GM12891 (cell line): ENCODE data around the gene MMP14.
A peak's percentile ranks its signal among the peaks of the same experiment; 100 is the strongest.

Experiments
- DNase-seq: peaks from one replicate; pipeline ENCODE4 v3.0.0; 2011; ENCODE audit warnings: low spot score; ENCODE audit not compliant: insufficient read length
- FAIRE-seq: peaks from 2 replicates; lab custom pipeline; 2011; peaks lifted over from hg19 to GRCh38; lab: Jason Lieb, UNC
- PAX5 ChIP-seq: IDR thresholded peaks from 2 replicates; pipeline ENCODE4 v1.6.1; 2011; ENCODE audit warnings: low read length, moderate library complexity, mild to moderate bottlenecking; ENCODE audit not compliant: insufficient read depth, severe bottlenecking
- POLR2A ChIP-seq: IDR thresholded peaks from 2 replicates; pipeline ENCODE4 v1.6.1; 2011; ENCODE audit warnings: low read depth, low read length, control low read depth
- POLR2AphosphoS5 ChIP-seq: IDR thresholded peaks from 2 replicates; pipeline ENCODE4 v1.6.1; 2011; ENCODE audit warnings: low read depth, low read length, control low read depth
- POU2F2 ChIP-seq: IDR thresholded peaks from 2 replicates; pipeline ENCODE4 v1.6.1; 2011; ENCODE audit warnings: low read depth, mild to moderate bottlenecking, control low read depth, low read length, moderate library complexity
- SPI1 ChIP-seq: IDR thresholded peaks from 2 replicates; pipeline ENCODE4 v1.6.1; 2011; ENCODE audit warnings: low read depth, low read length, control low read depth
- TAF1 ChIP-seq: IDR thresholded peaks from 2 replicates; pipeline ENCODE4 v1.6.1; 2011; ENCODE audit warnings: low read depth, low read length, control low read depth

MMP14 gene

DNA sequence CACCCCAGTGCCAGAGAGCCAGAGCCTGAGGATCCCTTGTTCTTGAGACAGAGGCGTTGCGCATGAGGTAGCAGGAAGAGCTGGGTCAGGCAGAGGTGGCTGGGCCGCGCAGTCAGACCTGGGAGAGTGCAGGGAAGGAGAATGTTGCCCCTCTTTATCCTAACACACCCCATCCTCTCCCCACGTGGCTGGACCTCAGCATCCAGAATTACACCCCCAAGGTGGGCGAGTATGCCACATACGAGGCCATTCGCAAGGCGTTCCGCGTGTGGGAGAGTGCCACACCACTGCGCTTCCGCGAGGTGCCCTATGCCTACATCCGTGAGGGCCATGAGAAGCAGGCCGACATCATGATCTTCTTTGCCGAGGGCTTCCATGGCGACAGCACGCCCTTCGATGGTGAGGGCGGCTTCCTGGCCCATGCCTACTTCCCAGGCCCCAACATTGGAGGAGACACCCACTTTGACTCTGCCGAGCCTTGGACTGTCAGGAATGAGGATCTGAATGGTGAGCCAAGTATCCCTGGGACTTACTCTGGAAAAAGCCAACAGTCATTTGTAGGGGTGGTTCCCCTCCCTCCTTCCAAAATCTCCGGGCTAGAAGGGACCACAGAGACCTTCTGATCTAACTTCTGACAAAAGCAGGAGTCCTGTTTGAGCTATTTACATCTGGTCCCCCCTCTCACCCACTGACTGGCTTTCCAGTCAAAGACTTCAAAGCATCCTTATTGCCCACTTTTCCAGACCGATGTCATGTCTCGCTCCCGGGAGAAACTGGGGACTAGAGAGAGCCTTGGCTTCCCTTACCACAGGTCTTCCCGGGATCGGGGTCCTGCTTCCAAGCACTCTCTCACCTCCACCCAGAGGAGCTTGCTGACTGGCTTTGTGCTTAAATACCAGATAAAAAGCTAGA, 6.1 kb downstream of the MMP14 start:
- no peak for DNase-seq
- FAIRE-seq = no peak

DNA sequence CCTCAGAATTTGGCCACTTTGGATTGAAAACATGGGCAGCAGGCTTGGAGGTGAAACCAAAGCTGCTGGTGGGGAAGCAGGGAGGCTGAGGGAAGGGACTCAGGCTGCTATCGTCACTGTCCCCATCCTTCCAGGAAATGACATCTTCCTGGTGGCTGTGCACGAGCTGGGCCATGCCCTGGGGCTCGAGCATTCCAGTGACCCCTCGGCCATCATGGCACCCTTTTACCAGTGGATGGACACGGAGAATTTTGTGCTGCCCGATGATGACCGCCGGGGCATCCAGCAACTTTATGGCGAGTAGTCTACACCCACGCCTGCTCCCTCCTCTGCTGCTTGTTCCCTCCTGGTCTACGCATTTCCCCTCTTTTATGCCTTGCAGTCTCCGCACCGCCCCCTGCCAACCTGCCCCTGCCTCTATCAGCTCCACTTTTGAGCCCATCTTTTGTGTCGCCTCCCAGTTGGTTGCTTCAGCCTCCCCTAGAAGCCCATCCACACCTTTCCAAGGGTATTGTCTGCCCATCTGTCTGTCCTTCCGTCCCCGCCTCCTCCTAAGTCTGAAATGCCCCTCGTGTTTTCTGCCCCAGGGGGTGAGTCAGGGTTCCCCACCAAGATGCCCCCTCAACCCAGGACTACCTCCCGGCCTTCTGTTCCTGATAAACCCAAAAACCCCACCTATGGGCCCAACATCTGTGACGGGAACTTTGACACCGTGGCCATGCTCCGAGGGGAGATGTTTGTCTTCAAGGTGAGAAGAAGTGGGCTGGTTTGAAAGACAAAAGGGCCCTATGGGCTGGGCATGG, 6.9 kb downstream of the MMP14 start:
- FAIRE-seq (no peak), DNase-seq (no peak)
- no peak for TF ChIP-seq PAX5
- no peak for TF ChIP-seq POU2F2
- no peak for TF ChIP-seq TAF1
- no peak for TF ChIP-seq POLR2AphosphoS5
- TF ChIP-seq SPI1 = no peak
- TF ChIP-seq POLR2A = no peak

More for the DNA sequence above, 6.1 kb downstream of the MMP14 start:
- TF ChIP-seq POU2F2 (no peak), POLR2A (no peak), PAX5 (no peak), SPI1 (no peak), POLR2AphosphoS5 (no peak), TAF1 (no peak)

DNA sequence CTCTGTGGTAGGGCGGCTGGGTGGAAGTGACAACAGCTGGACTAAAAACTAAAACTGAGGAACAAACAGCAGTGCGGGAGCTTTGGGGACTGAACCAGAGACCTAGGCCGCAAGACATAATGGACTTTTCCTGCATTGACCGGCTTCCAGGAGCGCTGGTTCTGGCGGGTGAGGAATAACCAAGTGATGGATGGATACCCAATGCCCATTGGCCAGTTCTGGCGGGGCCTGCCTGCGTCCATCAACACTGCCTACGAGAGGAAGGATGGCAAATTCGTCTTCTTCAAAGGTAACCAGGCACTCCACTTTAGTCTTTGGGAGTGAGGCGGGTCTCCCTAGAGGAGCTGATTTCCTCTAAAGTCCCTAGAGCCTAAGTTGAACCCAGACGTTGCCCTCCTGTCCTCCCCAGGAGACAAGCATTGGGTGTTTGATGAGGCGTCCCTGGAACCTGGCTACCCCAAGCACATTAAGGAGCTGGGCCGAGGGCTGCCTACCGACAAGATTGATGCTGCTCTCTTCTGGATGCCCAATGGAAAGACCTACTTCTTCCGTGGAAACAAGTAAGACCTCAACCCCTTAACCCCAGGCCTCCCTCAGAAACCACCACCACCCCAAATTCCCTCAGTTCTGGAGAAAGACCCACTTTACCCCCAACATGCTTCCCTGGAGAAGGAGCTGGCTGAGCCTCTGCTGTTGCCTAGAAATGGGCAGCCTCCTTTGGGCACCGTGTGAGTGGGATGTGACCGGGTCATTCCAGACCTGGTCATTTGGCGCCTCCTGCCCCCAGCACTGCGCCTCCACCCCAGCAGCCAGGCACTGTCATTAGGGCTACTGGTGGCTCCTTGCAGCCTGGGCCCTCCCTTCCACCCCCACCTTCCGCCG, 8.1 kb downstream of the MMP14 start:
- DNase-seq (no peak), FAIRE-seq (no peak)
- TF ChIP-seq POU2F2 = no peak
- TF ChIP-seq SPI1 = no peak
- TF ChIP-seq PAX5 = no peak
- TF ChIP-seq TAF1 = no peak
- no peak for TF ChIP-seq POLR2A
- no peak for TF ChIP-seq POLR2AphosphoS5

DNA sequence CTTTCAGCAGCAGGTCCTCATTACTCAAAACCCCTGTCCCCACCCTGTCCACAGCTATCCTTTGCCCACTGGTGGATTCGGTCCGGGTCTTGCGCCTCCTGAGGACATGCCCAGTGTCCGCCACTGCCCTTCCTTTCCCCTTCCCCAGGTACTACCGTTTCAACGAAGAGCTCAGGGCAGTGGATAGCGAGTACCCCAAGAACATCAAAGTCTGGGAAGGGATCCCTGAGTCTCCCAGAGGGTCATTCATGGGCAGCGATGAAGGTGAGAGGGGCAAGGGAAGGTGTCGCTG, 8.7 kb downstream of the MMP14 start:
- FAIRE-seq = no peak
- TF ChIP-seq POLR2AphosphoS5 (no peak), POLR2A (no peak), TAF1 (no peak), POU2F2 (no peak), PAX5 (no peak), SPI1 (no peak)

DNA sequence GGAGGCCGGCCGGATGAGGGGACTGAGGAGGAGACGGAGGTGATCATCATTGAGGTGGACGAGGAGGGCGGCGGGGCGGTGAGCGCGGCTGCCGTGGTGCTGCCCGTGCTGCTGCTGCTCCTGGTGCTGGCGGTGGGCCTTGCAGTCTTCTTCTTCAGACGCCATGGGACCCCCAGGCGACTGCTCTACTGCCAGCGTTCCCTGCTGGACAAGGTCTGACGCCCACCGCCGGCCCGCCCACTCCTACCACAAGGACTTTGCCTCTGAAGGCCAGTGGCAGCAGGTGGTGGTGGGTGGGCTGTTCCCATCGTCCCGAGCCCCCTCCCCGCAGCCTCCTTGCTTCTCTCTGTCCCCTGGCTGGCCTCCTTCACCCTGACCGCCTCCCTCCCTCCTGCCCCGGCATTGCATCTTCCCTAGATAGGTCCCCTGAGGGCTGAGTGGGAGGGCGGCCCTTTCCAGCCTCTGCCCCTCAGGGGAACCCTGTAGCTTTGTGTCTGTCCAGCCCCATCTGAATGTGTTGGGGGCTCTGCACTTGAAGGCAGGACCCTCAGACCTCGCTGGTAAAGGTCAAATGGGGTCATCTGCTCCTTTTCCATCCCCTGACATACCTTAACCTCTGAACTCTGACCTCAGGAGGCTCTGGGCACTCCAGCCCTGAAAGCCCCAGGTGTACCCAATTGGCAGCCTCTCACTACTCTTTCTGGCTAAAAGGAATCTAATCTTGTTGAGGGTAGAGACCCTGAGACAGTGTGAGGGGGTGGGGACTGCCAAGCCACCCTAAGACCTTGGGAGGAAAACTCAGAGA, 9.6 kb downstream of the MMP14 start:
- no peak for TF ChIP-seq POLR2AphosphoS5
- FAIRE-seq = no peak
- no peak for DNase-seq

More for the DNA sequence above, 8.7 kb downstream of the MMP14 start:
- DNase-seq = no peak

DNA sequence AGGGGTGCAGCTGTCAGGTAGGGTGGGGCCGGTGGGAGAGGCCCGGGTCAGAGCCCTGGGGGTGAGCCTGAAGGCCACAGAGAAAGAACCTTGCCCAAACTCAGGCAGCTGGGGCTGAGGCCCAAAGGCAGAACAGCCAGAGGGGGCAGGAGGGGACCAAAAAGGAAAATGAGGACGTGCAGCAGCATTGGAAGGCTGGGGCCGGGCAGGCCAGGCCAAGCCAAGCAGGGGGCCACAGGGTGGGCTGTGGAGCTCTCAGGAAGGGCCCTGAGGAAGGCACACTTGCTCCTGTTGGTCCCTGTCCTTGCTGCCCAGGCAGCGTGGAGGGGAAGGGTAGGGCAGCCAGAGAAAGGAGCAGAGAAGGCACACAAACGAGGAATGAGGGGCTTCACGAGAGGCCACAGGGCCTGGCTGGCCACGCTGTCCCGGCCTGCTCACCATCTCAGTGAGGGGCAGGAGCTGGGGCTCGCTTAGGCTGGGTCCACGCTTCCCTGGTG, 10.5 kb downstream of the MMP14 start:
- TF ChIP-seq SPI1 = no peak
- TF ChIP-seq PAX5 = no peak
- TF ChIP-seq POLR2A = no peak
- TF ChIP-seq TAF1 = no peak
- no peak for TF ChIP-seq POU2F2
- DNase-seq = no peak

DNA sequence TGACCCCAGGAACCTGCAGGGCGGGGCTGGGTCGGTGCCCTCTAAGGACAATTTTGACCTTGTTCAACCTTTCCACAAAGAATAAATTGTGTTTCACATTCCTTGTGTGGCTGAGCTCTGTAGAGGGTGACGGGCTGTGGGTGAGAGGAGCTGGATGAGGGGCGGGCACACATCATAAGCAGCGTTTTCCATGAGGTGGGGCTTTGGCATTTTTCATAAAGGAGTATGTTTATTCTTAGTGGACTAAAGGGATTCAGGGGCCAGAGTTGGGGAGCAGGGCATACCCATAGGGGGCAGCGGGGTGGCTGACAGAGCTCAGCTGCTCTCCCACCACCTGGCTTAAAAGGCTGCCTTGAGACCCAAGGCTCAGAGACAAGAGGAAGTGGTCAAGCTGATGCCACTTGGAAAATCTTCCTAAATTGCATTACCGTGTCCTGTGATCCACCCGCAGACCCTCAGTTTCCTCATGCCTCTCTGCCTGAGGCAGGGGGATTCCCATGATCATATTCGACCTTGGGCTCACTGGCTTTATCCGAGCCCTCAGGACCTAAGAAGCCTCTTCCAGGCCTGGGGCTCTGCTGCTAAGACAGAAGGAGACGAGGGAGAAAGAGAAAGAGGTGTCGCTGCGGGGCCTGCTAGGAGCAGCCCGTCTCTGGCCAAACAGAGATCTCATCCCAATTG, 11.4 kb downstream of the MMP14 start:
- peak; percentile 46; the same call in 1 of the 2 replicates for TF ChIP-seq SPI1
- TF ChIP-seq POU2F2 = no peak
- DNase-seq (no peak), FAIRE-seq (no peak)

More for the DNA sequence above, 10.5 kb downstream of the MMP14 start:
- no peak for FAIRE-seq
